Stimulated activated CD4-positive, alpha-beta T cell treated with anti-CD3 and anti-CD28 coated beads, Interleukin-15, amount 100 ng/mL, for 1 hour (primary cell): ENCODE data around the gene AIRE.
A peak's percentile ranks its signal among the peaks of the same experiment; 100 is the strongest.
"Not testable (repeated sequence)": the region's sequence is repeated elsewhere in the genome, so short reads cannot be mapped to it uniquely, and the experiment has no call there.

Experiments
- DNase-seq, 2 donors: peaks; one replicate each; pipeline ENCODE4 v3.0.0-alpha.2; 2020; ENCODE audit warnings: low read depth in 1 of 2, low spot score in 1 of 2

The AIRE gene

DNA sequence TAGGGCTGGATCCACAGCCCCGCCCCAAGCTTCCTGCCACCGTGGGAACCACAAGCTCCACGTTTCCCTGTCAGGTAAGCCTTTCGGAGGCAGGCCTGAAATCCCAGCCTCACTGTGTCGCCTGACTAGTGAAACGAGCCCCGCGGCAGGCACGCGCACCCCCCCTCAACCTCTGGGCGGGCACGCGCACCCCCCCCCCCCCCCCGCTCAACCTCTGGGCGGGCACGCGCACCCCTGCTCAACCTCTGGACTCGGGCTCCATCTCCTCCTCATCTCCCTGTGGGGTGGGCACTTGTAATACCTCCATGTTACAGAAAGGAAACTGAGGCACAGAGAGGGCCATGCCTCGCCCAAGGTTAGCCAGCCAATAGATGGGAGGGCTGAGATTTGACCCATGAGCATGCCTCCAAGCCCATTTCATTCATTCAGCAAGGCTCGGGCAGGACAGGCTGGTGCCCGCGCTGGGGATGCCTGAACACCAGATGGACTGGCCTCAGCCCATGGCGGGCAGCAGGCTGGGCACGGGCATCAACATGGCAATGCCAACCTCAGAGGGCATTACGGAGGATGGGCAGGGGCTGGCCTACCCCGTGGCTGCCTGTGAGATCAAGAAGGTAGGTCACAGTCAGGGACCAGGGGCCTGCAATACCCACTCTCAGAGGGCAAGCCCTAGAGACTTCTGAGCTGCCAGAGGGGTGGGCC, 48.8 kb downstream of the AIRE start:
- no peak for DNase-seq

DNA sequence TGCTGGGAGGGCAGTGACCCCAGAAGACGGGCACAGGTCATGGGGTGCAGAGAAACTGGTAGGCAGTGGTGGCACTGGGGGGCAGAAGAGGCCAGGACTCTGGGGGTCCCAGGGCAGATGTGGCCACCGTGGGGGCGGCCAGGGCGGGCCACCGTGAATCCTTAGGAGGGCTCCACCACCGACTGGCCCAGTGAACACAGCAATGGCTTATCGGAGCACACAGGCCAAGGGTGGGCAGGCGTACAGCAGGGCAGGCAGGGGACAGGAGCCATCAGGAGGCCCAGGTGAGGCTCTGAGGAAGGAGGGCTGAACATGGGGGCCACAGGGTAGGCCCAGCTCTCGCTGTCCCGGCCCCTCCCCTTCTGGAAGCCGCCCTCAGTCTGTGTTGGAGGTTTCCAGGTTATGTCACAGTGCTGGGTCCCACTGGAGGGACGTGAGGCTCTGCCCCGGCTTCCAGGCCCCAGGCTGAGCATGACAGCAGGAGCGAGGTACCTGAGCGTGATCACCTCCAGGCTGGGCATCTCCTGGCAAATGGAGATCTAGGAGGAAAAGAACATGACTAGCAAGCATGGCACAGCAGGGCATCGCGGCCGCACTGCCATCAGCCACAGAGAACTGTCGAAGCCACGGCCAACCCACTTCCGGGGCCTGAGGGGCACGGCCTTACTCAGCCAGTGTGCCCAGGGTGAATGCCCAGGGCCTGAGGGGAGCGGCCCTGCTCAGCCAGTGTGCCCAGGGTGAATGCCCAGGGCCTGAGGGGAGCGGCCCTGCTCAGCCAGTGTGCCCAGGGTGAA, 49.8 kb downstream of the AIRE start:
- no peak for DNase-seq

DNA sequence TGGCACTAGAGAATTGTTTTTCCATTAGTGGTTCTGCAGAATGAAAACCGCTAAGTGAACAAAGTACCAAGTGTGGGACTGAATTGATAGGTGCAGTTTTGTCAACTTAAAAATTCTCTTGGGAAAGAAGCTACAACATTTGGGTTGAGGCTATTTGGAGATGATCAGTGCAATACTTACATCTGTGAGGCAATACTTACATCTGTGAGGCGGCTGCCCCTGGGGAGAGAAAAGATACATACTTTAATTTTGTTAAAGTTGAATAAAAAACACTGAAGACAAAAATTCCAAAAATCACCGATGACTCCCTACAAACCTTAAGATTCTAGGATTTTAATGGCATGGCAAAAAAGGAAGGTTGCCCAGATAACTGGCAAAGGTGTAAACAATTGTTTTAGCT, 51.8 kb downstream of the AIRE start:
- DNase-seq, result no peak

DNA sequence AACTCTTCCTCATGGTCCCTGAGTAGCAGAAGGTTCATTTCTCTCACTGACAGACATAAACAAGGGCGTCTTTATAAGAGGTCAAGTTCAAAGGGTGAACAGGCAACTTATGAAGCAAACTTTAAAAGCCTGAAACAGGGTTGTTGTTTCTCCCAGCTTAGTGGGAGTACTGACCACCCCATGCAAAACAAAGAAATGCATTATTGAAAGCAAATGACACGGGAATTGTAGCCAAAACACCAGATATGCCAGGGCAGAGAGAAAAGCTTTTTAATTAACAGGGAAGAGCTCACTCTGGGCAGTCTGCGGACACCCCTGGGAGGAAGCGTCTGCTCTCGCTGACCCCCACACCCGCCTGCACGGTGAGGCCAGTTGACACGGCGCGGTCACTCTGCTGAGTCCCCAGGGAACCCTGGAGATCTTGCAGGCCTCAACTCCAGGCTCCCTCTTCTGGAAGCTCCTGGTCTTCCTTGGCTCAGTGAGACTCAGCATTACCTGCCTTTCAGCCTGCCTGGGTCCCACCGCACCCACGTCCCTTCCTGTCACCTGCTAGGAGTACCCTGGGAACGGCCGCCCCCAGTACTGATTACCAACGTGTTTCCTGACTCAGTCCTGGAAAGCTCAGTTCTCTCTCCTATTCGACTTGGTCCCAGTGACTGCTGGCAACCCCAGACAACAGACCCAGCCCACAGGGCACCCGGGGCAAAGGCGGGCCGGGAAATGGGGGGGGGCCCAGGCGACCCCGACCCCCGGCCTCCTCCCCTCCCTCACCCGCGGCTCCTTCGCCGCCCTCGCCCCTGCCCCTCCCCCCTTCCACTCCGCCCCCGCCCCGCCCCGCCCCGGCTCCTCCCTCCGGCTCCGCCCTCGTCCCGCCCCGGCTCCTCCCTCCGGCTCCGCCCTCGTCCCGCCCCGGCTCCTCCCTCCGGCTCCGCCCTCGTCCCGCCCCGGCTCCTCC, 52.5 kb downstream of the AIRE start:
- DNase-seq, result peak in 1 of 2 donors; percentile 32

DNA sequence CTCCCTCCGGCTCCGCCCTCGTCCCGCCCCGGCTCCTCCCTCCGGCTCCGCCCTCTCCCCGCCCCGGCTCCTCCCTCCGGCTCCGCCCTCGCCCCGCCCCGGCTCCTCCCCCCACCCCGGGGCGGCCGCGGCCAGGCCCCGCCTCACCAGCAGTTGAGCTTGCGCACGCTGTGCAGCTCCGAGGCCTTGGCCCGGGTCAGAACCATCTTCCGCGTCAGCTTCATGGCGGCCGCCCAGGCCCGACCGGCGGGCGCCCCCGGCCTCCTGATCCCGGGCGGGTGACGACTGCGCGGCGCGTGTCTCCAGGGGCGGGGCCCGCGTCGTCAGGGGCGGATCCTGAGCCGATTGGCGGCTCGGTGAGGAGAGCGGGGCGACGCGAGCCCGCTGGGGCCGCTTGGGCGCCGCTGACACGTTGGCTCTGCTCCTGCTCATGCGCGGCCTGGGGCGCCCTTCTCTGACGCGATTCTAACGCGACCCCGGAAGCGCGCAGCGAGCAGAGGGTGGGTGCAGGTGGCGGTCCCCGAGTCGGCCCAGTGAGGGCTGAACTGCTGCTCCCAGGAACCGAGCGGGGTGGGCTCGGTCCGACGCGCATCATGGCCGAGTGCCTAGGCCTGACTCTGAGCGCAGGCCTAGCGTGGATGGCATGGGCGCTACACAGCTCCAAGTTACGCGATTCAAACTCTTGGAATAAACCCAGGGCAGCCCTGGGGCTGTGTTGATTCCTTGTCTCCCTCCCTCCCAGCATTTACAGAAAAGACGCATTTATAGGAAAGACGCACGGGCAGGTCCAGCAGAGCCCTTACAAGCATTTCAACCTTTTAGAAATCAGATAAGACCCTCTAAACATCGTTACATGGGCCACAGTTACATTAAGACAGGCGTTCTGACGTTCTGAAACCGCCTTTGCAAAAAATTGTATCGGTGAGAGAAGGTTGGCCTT, 53.6 kb downstream of the AIRE start, which contains the start of gene CFAP410:
TSS of gene CFAP410 (minus strand) at position 420 of the 940 bp plus-strand sequence. CDS start at position 224, 196 bp downstream.
- DNase-seq, result peak; percentile 89 to 91

DNA sequence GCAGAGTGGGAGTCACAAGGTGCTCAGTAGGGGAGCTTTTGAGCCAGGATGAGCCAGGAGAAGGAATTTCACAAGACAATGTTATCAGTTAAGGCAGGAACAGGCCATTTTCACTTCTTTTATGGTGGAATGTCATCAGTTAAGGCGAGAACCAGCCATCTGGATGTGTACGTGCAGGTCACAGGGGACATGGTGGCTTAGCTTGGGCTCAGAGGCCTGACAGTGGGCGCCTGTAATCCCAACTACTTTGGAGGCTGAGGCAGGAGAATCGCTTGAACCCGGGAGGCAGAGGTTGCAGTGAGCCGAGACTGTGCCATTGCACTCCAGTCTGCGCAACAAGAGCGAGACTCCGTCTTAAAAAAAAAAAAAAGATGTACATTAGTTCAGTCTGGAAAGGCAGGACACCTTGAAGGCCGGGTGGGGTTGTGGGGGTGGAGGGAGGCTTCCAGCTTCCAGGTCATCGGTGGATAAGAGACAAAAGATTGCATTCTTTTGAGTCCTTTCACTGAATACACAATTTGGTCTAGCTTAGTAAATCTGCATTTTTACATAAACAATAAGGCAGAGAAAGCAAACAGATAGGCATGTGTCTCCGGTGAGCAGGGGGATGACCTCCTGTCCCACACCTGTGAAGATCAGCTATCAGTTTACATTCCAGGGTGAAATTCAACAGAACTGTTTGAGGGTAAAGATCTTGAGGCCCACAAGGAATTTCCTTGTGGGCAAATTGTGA, 56.2 kb downstream of the AIRE start:
- DNase-seq, result not testable (repeated sequence)

DNA sequence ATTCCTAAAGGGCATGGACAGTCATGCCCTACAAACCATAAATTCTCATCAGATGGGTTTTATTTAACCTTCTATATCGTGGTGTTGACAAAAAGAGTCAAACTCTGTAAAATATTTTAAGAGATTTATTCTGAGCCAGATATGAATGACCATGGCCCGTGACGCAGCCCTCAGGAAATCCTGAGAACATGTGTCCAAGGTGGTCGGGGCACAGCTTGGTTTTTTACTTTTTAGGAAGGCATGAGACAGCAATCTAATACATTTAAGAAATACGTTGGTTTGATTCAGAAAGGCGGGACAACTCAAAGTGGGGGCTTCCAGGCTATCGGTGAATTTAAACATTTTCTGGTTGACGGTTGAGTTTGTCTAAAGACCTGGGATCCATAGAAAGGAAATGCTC, 57.3 kb downstream of the AIRE start:
- not testable (repeated sequence) for DNase-seq

DNA sequence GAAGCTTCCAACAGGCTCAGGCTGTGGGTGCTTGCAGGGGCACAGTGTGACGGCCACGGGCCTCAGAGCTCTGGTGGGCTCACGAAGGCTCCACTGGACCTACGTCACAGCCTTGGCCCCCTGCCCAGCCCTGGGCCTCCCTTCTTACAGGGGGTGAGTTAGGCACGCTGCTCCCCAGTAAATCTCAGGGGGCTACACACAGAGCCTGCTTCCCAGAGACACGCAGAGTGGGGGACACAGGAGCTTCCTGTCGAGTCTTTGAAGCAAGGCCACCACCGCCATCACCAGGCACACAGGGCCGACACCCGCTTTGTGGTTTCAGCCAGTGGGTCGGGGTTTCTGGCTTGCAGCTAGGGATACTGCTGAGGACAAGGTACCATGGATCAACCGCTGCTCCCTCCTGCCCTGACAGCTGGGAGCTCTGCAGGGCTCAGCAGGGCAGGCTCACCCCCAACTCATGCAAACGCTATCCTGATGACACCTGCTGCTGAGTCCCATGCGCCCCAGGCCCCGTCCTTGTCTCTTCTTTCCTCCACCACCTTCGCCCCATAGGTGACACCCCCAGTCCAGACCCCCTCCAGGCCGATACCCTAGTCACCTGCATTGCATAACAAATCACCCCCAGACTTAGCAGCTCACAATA, 59.0 kb downstream of the AIRE start:
- DNase-seq, result no peak

DNA sequence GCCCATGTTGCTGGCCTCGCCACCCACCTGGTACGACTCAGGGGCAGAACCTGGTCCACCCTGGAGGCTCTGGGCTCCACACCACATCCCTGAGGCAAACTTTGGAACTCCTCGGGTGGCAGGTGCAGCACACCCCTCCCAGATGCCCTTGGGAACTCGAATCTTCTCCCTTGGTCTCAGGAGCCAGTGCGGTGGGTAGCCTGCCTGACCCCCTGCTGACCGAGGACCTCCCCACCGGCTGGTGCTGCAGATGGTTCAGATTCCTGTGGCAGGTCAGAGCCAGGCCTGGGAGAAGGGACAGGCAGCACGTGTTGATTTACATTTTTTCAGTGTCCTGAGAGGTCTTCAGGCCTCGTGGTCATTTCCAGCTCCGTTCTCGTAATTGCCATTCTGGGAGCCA, 59.8 kb downstream of the AIRE start:
- DNase-seq, result no peak

DNA sequence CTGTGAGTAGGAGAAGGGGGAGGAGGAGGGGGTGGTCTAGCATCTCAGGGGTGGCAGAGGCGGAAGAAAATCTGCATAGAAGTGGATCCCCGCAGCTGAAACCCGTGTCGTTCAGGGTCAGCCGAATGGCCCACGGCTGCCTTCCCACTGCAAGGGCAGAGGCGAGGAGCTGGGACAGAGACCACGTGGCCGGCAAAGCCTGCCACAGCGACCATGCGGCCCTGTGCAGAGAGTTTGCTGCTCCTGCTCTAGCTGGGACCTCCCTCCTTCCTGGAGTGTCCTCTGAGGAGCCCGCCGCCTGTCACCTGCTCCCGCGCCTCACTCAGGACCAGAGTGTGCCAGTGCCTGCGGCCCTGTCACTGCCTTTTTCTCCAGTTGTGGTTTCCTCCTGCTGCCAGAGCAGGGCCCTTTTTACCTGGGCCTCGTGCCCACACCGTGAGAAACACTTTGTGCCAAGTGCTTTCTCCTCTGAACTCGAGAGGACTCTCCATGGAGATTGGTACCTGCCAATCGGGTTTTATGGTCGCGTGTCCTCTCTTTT, 62.3 kb downstream of the AIRE start:
- DNase-seq, result no peak
